HCT116 (cell line): Measurements from ENCODE around the gene RAB3C.

Experiments used
- CEBPB ChIP-seq: IDR thresholded peaks from 2 replicates; pipeline ENCODE4 v1.6.1; 2012; ENCODE audit warnings: low read depth
- EZH2 ChIP-seq: fragments of 200-600 bp; sonication (generic); IDR thresholded peaks from 2 replicates; pipeline ENCODE4 v1.6.1; 2017; ENCODE audit warnings: antibody characterized with exemption, mixed run types
- EZH2phosphoT487 ChIP-seq: fragments of 200-600 bp; IDR thresholded peaks from 2 replicates; pipeline ENCODE4 v1.6.1; 2018; ENCODE audit warnings: antibody characterized with exemption, borderline replicate concordance
- JUND ChIP-seq: IDR thresholded peaks from 2 replicates; pipeline ENCODE4 v1.6.1; 2012
- POLR2A ChIP-seq: IDR thresholded peaks from 2 replicates; pipeline ENCODE4 v1.7.0; 2011; ENCODE audit warnings: borderline replicate concordance; ENCODE audit not compliant: insufficient read depth, insufficient read length; ENCODE audit errors: extremely low read depth
- POLR2AphosphoS5 ChIP-seq: IDR thresholded peaks from 2 replicates; pipeline ENCODE4 v1.6.1; 2011; ENCODE audit warnings: mild to moderate bottlenecking, low read depth, low read length, moderate library complexity
- SP1 ChIP-seq: IDR thresholded peaks from 2 replicates; pipeline ENCODE4 v1.6.1; 2012; ENCODE audit warnings: low read depth
- TF ChIP-seq, protein P1 (sequence below), 3 experiments: fragments of 200-600 bp in 1 of 3; sonication (generic) in 1 of 3; IDR thresholded peaks in 2 of 3; conservative IDR thresholded peaks in 1 of 3; 2 replicates each; pipeline ENCODE4 v1.5.1; 2012 to 2017; ENCODE audit warnings: low read depth in 2 of 3, low read length in 2 of 3, antibody characterized with exemption in 1 of 3, borderline replicate concordance in 1 of 3, control low read depth in 1 of 3, mild to moderate bottlenecking in 1 of 3, mixed read lengths in 1 of 3, mixed run types in 1 of 3, moderate library complexity in 1 of 3; ENCODE audit not compliant: insufficient read depth in 1 of 3
- TF ChIP-seq, protein P2 (sequence below): IDR thresholded peaks from 2 replicates; pipeline ENCODE4 v1.6.1; 2012; ENCODE audit warnings: low read depth

DNA sequence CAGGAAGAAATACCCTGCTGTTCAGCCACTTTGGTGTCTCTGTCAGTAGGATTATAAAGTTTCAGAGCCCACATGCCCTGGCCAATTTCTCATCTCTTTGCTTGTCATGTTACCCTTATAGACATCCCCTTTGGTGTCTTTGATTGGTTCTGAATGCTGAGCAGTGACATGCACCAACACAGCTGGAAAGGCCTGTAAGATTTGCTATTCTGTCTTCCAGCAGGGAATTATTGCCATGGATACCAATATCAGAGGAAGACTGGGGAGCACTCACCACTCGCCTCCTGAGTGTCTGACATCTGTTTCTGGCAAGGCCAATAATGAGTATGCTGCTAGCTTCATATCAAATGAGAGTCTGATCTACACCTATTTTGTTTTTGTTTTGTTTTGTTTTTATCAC lies 34.4 kb downstream of the RAB3C start:
- TF ChIP-seq, protein P1, sequence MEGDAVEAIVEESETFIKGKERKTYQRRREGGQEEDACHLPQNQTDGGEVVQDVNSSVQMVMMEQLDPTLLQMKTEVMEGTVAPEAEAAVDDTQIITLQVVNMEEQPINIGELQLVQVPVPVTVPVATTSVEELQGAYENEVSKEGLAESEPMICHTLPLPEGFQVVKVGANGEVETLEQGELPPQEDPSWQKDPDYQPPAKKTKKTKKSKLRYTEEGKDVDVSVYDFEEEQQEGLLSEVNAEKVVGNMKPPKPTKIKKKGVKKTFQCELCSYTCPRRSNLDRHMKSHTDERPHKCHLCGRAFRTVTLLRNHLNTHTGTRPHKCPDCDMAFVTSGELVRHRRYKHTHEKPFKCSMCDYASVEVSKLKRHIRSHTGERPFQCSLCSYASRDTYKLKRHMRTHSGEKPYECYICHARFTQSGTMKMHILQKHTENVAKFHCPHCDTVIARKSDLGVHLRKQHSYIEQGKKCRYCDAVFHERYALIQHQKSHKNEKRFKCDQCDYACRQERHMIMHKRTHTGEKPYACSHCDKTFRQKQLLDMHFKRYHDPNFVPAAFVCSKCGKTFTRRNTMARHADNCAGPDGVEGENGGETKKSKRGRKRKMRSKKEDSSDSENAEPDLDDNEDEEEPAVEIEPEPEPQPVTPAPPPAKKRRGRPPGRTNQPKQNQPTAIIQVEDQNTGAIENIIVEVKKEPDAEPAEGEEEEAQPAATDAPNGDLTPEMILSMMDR (IDR thresholded peaks at IDR 0.05 in 2 of 3, conservative IDR thresholded peaks at IDR 0.05 in 1 of 3; ENCODE audit: borderline replicate concordance in 1 of 3, insufficient read depth in 1 of 3, low read depth in 2 of 3, low read length in 2 of 3), result no peak
- no peak for TF ChIP-seq POLR2AphosphoS5
- no peak for TF ChIP-seq CEBPB
- TF ChIP-seq EZH2, result no peak
- no peak for TF ChIP-seq EZH2phosphoT487
- TF ChIP-seq SP1, result no peak
- no peak for TF ChIP-seq JUND
- TF ChIP-seq POLR2A, result no peak
- TF ChIP-seq, protein P2, sequence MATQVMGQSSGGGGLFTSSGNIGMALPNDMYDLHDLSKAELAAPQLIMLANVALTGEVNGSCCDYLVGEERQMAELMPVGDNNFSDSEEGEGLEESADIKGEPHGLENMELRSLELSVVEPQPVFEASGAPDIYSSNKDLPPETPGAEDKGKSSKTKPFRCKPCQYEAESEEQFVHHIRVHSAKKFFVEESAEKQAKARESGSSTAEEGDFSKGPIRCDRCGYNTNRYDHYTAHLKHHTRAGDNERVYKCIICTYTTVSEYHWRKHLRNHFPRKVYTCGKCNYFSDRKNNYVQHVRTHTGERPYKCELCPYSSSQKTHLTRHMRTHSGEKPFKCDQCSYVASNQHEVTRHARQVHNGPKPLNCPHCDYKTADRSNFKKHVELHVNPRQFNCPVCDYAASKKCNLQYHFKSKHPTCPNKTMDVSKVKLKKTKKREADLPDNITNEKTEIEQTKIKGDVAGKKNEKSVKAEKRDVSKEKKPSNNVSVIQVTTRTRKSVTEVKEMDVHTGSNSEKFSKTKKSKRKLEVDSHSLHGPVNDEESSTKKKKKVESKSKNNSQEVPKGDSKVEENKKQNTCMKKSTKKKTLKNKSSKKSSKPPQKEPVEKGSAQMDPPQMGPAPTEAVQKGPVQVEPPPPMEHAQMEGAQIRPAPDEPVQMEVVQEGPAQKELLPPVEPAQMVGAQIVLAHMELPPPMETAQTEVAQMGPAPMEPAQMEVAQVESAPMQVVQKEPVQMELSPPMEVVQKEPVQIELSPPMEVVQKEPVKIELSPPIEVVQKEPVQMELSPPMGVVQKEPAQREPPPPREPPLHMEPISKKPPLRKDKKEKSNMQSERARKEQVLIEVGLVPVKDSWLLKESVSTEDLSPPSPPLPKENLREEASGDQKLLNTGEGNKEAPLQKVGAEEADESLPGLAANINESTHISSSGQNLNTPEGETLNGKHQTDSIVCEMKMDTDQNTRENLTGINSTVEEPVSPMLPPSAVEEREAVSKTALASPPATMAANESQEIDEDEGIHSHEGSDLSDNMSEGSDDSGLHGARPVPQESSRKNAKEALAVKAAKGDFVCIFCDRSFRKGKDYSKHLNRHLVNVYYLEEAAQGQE, result no peak
